ENCODE data around the gene TRMT2B.
"Not testable (repeated sequence)": the region's sequence is repeated elsewhere in the genome, so short reads cannot be mapped to it uniquely, and the experiment has no call there.

Gene TRMT2B

GRCh38 chrX:100999451-100999850, 52.5 kb downstream of the TRMT2B start:
- no peak for FAIRE-seq

GRCh38 chrX:100995469-100995868, 56.4 kb downstream of the TRMT2B start:
- no peak for FAIRE-seq

GRCh38 chrX:100994352-100995281, 57.3 kb downstream of the TRMT2B start:
- no peak for FAIRE-seq

DNA sequence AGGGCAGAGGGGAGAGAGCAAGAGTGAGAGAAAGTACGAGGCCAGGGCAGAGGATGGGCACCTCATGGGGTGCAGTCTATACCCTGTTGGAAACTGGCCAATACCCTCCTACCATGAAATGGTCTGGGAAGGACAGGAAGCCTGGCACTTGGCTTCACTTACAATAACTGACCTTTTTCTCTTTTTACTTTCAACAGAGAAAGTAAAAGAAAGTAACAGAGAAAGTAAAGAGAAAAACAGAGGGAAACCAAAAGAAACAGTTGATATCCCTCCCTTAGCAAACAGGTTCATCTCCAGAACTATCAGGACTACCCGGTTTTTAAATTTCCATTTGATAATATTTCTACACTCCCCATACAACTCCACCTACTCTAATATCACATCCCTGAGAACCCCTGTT, 61.8 kb downstream of the TRMT2B start:
- no peak for FAIRE-seq

DNA sequence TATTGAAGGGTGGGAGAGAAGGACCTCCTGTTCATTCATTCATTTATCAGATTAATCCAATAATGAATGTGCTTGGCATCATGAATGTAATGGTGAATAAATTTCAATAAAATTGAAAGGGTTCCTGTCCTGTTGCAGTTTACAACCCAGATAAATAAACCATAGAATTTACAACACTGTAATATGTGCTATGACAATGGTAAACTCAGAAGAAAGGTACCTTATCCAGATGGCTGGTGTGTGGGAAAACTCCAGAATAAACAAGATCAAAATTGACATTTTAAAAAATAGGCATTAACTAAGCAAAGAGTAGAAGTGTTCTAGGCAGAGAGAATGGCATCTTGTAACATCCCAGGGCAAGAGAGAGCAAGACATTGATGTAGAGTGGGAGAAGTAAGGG, 67.1 kb downstream of the TRMT2B start:
- FAIRE-seq: no peak

GRCh38 chrX:100981498-100981845, 70.4 kb downstream of the TRMT2B start:
- not testable (repeated sequence) for FAIRE-seq

- FAIRE-seq: no peak
These were observed 71.1 kb downstream of the TRMT2B start for GRCh38 chrX:100980608-100981497.

DNA sequence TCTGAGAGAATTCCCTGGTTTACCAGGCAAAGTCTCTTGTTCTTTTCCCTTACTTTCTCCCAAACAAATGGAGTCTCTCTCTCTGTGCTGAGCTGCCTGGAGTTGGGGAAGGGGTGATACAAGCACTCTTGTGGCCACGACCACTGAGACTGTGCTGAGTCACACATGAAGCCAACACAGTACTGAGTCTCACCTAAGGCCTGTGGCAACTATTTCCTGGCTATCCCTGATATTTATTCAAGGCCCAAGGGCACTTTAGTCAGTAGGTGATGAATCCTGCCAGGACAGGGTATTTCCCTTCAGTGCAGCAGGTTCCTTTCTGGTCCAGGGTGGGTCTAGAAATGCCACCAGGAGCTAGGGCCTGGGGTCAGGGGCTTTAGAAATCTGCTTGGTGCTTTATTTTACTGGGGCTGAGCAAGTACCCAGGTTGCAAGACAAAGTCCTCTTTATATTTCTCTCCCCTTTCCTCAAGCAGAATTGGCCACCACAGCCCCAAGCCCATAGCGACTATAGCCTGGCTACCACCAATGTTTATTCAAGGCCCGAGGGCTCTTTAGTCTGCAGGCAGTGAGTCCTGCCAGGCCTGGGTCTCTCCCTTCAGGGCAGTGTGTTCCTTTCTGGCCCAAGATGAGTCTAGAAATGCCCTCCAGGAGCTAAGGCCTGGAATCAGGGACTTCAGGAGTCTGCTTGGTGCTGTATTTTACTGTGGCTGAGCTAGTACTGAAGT, 71.9 kb downstream of the TRMT2B start:
- no peak for FAIRE-seq

GRCh38 chrX:100976211-100976610, 75.7 kb downstream of the TRMT2B start:
- FAIRE-seq: no peak

- FAIRE-seq: no peak
These were observed 76.7 kb downstream of the TRMT2B start for GRCh38 chrX:100975212-100975611.

DNA sequence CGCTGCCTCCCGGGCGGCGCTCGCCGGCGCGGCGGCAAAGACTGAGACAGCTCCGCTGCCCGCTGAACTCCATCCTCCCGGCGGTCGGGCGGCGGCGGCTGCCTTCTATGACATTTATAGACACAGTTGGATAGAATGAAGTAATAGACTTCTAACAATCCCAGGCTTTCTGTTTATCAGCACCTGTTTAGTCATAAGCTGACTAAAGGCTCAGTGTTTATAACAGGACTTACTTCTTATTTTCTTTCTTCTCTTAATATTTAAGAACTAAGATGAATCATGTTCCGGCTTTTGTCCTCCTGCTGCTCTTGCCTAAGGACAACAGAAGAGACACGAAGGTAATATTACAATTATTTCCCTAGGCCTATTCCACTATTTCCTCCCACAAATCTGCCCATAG, 78.5 kb downstream of the TRMT2B start:
- no peak for FAIRE-seq

- FAIRE-seq: no peak
These were observed 82.0 kb downstream of the TRMT2B start for GRCh38 chrX:100969936-100970335.

DNA sequence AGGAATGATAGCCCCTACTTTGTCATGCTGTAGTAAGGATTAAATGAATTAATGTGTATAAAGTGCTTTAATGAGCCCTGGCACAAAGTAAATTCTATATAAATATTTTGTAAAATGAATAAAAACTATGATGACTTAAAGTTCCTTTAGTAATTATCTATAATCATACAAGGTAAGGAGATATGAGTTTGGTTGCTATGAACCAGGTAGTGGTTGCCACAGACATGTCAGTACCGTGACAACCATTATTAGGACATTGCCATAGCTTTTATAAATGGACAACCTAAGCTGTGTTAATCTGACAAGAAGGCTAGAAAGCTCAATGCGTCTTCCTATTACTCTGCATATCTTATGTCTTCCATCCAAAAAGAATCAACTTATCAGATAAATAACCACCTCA, 82.5 kb downstream of the TRMT2B start, which contains the start of gene ARL13A:
TSS of gene ARL13A (plus strand) at position 301 of the 400 bp plus-strand sequence. CDS start 3,982 bp downstream, outside the sequence.
- FAIRE-seq: no peak

GRCh38 chrX:100964362-100964761, 87.5 kb downstream of the TRMT2B start:
- no peak for FAIRE-seq

- FAIRE-seq: no peak
These were observed 89.1 kb downstream of the TRMT2B start for GRCh38 chrX:100962811-100963210.

All from G401.6 (cell line).